ENCODE results near the gene CRYBA2.

The CRYBA2 gene

GRCh38 chr2:218958276-218958675 lies 34.9 kb downstream of the CRYBA2 start:
- Histone ChIP-seq H3K4me1 (ENCODE audit: insufficient read depth, low read length) (peaks cover 4% of the 10 kb centered on the region), H3K27ac (ENCODE audit: low read length) (no peak overlapping the region), H3K36me3 (ENCODE audit: insufficient read depth, low read depth, low read length) (no peaks in the 10 kb centered on the region), H3K9me3 (ENCODE audit: insufficient read depth, low read depth, low read length) (no peaks in the 10 kb centered on the region), H3K27me3 (ENCODE audit: insufficient read depth, low read length) (peaks cover 91% of the 10 kb centered on the region), H3K9ac (ENCODE audit: low read depth, low read length) (no peak overlapping the region), H3K4me3 (ENCODE audit: low read length) (no peak overlapping the region)

- no peak overlapping the region for H3K4me3 ChIP-seq (ENCODE audit: low read length)
- peaks cover 89% of the 10 kb centered on the region for H3K27me3 ChIP-seq (ENCODE audit: insufficient read depth, low read length)
- no peaks in the 10 kb centered on the region for H3K9me3 ChIP-seq (ENCODE audit: insufficient read depth, low read depth, low read length)
These were observed 35.6 kb downstream of the CRYBA2 start for GRCh38 chr2:218957671-218958070.

GRCh38 chr2:218956039-218956438 lies 37.2 kb downstream of the CRYBA2 start:
- no peaks in the 10 kb centered on the region for H3K9me3 ChIP-seq (ENCODE audit: insufficient read depth, low read depth, low read length)
- H3K36me3 ChIP-seq (ENCODE audit: insufficient read depth, low read depth, low read length) = no peaks in the 10 kb centered on the region
- peaks cover 73% of the 10 kb centered on the region for H3K27me3 ChIP-seq (ENCODE audit: insufficient read depth, low read length)
- H3K9ac ChIP-seq (ENCODE audit: low read depth, low read length) = no peak overlapping the region
- H3K4me3 ChIP-seq (ENCODE audit: low read length) = no peak overlapping the region
- no peaks in the 10 kb centered on the region; the same call in 1 of the 2 replicates for H3K4me1 ChIP-seq (ENCODE audit: insufficient read depth, low read length)
- no peak overlapping the region for H3K27ac ChIP-seq (ENCODE audit: low read length)

More at GRCh38 chr2:218957671-218958070, 35.6 kb downstream of the CRYBA2 start:
- Histone ChIP-seq H3K36me3 (ENCODE audit: insufficient read depth, low read depth, low read length) (no peaks in the 10 kb centered on the region), H3K27ac (ENCODE audit: low read length) (no peak overlapping the region), H3K4me1 (ENCODE audit: insufficient read depth, low read length) (peaks cover 4% of the 10 kb centered on the region), H3K9ac (ENCODE audit: low read depth, low read length) (no peak overlapping the region)

GRCh38 chr2:218954541-218955300 lies 38.5 kb downstream of the CRYBA2 start:
- Histone ChIP-seq H3K36me3 (ENCODE audit: insufficient read depth, low read depth, low read length) (no peaks in the 10 kb centered on the region), H3K27ac (ENCODE audit: low read length) (no peak overlapping the region), H3K27me3 (ENCODE audit: insufficient read depth, low read length) (peaks cover 72% of the 10 kb centered on the region), H3K9me3 (ENCODE audit: insufficient read depth, low read depth, low read length) (no peaks in the 10 kb centered on the region), H3K4me1 (ENCODE audit: insufficient read depth, low read length) (no peaks in the 10 kb centered on the region), H3K9ac (ENCODE audit: low read depth, low read length) (no peak overlapping the region), H3K4me3 (ENCODE audit: low read length) (no peak overlapping the region)

- Histone ChIP-seq H3K4me1 (ENCODE audit: insufficient read depth, low read length) (no peaks in the 10 kb centered on the region), H3K9me3 (ENCODE audit: insufficient read depth, low read depth, low read length) (no peaks in the 10 kb centered on the region), H3K36me3 (ENCODE audit: insufficient read depth, low read depth, low read length) (no peaks in the 10 kb centered on the region), H3K27ac (ENCODE audit: low read length) (no peak overlapping the region), H3K27me3 (ENCODE audit: insufficient read depth, low read length) (peaks cover 65% of the 10 kb centered on the region), H3K9ac (ENCODE audit: low read depth, low read length) (no peak overlapping the region), H3K4me3 (ENCODE audit: low read length) (no peak overlapping the region)
These were observed 39.8 kb downstream of the CRYBA2 start for GRCh38 chr2:218953366-218953954.

- H3K9me3 ChIP-seq (ENCODE audit: insufficient read depth, low read depth, low read length) = no peaks in the 10 kb centered on the region
- no peak overlapping the region for H3K9ac ChIP-seq (ENCODE audit: low read depth, low read length)
- H3K36me3 ChIP-seq (ENCODE audit: insufficient read depth, low read depth, low read length) = no peaks in the 10 kb centered on the region
- H3K4me3 ChIP-seq (ENCODE audit: low read length) = no peak overlapping the region
- H3K27me3 ChIP-seq (ENCODE audit: insufficient read depth, low read length) = peaks cover 52% of the 10 kb centered on the region
- no peaks in the 10 kb centered on the region for H3K4me1 ChIP-seq (ENCODE audit: insufficient read depth, low read length)
- H3K27ac ChIP-seq (ENCODE audit: low read length) = no peak overlapping the region
These were observed 41.1 kb downstream of the CRYBA2 start for GRCh38 chr2:218952160-218952559.

GRCh38 chr2:218946621-218947020 lies 46.6 kb downstream of the CRYBA2 start:
- no peak overlapping the region for H3K4me3 ChIP-seq (ENCODE audit: low read length)
- H3K27ac ChIP-seq (ENCODE audit: low read length) = no peak overlapping the region
- H3K9ac ChIP-seq (ENCODE audit: low read depth, low read length) = no peak overlapping the region
- no peaks in the 10 kb centered on the region for H3K36me3 ChIP-seq (ENCODE audit: insufficient read depth, low read depth, low read length)
- H3K9me3 ChIP-seq (ENCODE audit: insufficient read depth, low read depth, low read length) = no peaks in the 10 kb centered on the region
- no peaks in the 10 kb centered on the region for H3K4me1 ChIP-seq (ENCODE audit: insufficient read depth, low read length)
- peaks cover 28% of the 10 kb centered on the region for H3K27me3 ChIP-seq (ENCODE audit: insufficient read depth, low read length)

- Histone ChIP-seq H3K27ac (ENCODE audit: low read length) (no peak overlapping the region), H3K4me1 (ENCODE audit: insufficient read depth, low read length) (no peaks in the 10 kb centered on the region), H3K9ac (ENCODE audit: low read depth, low read length) (no peak overlapping the region), H3K27me3 (ENCODE audit: insufficient read depth, low read length) (peaks cover 25% of the 10 kb centered on the region), H3K36me3 (ENCODE audit: insufficient read depth, low read depth, low read length) (no peaks in the 10 kb centered on the region), H3K4me3 (ENCODE audit: low read length) (no peak overlapping the region), H3K9me3 (ENCODE audit: insufficient read depth, low read depth, low read length) (no peaks in the 10 kb centered on the region; the same call in 1 of the 2 replicates)
These were observed 48.3 kb downstream of the CRYBA2 start for GRCh38 chr2:218944759-218945404.
